C4-2B (cell line): ENCODE results near the gene TXNRD1.
"Not testable (repeated sequence)": the region's sequence is repeated elsewhere in the genome, so short reads cannot be mapped to it uniquely, and the experiment has no call there.

Source experiments
- H3K27ac ChIP-seq: fragments of 450-650 bp; 2 replicates; pipeline ENCODE4 v1.5.1; 2017
- ZFX ChIP-seq: fragments of 450-650 bp; IDR thresholded peaks from 2 replicates; pipeline ENCODE4 v1.6.1; 2017
- TF ChIP-seq, protein P1 (sequence below): fragments of 450-650 bp; conservative IDR thresholded peaks from 2 replicates; pipeline ENCODE4 v1.5.1; 2017; ENCODE audit warnings: mild to moderate bottlenecking

The TXNRD1 gene

DNA sequence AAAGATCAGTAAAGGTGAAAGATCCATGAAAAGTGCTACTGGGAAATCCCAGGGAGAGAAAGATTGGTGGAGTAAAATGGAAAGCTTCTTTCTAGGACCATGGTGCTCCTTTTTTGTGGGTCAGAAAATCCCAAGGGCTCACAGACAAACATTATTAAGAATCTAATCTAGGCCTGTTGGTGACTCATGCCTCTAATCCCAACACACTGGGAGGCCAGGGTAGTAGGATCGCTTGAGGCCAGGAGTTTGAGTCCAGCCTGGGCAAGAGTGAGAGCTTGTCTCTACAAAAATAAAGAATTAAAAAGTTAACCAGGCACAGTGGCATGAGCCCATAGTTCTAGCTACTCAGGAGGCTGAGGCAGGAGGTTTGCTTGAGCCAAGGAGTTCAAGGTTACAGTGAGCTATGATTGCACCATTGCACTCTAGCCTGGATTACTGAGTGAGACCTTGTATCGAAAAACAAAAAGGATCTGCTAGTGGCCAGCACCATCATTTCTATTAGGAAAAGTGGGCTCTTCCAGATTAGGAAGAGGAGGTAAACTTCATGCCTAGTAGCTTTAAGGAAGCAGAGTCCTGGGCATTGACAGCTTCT, 43.0 kb downstream of the TXNRD1 start:
- H3K27ac ChIP-seq: no peak overlapping the region
- no peak for TF ChIP-seq ZFX
- TF ChIP-seq, protein P1, sequence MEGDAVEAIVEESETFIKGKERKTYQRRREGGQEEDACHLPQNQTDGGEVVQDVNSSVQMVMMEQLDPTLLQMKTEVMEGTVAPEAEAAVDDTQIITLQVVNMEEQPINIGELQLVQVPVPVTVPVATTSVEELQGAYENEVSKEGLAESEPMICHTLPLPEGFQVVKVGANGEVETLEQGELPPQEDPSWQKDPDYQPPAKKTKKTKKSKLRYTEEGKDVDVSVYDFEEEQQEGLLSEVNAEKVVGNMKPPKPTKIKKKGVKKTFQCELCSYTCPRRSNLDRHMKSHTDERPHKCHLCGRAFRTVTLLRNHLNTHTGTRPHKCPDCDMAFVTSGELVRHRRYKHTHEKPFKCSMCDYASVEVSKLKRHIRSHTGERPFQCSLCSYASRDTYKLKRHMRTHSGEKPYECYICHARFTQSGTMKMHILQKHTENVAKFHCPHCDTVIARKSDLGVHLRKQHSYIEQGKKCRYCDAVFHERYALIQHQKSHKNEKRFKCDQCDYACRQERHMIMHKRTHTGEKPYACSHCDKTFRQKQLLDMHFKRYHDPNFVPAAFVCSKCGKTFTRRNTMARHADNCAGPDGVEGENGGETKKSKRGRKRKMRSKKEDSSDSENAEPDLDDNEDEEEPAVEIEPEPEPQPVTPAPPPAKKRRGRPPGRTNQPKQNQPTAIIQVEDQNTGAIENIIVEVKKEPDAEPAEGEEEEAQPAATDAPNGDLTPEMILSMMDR: no peak

DNA sequence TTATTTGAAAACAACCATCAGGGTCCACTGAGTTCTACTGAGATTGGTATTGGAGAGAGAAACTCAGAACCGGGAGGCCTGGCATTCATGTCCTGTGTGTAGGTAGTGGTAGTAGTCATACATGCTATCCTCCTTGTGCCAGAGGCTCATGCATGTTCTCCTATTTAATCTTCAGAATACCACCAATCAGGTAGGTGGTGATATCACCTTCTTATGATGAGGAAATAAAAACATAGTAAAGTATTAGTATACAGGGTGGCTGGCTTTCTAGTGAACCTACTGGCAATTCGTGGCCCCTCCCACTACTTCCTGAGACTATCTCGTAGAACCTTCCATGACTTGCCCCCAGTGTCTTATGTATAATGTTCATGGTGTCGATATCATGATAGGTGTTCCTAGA, 47.4 kb downstream of the TXNRD1 start:
- TF ChIP-seq, protein P1: no peak
- no peak for TF ChIP-seq ZFX
- H3K27ac ChIP-seq: no peak overlapping the region

DNA sequence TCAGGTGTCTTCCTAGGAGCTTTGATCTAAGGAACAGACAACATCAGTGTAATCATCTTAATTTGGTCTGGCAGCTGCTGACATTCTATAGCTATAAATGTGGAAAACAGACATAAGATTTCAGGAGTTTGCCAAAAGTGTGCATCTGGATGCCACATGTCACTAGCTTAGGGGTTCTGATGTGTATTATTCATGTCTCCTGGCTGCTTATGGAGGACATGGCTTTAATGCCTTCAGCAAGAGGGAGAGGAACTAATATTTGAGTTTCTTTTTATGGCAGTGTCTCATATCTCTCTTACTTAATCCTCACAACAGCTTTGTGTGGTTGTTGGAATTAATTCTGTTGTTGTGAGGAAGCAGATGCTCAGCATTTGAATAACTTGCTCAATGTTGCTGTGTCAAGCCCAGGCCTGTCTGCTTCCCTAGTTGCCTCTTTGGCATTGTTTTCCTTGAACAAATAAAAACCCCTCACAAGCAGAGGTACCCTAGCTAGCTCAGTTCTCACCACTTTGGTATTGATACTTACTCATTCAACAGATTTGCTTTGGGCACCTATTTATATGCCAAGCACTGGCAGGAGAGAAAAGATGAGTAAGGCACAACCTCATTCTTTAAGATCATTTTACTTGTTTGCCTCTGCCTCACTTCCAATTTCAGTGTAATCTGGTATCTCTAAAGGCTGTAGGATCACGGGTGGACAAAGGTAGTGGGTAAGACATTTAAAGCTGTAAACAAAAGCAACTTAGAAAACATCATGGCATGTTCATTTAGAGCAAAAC, 48.2 kb downstream of the TXNRD1 start:
- H3K27ac ChIP-seq: no peak overlapping the region
- TF ChIP-seq, protein P1: no peak
- TF ChIP-seq ZFX: no peak

DNA sequence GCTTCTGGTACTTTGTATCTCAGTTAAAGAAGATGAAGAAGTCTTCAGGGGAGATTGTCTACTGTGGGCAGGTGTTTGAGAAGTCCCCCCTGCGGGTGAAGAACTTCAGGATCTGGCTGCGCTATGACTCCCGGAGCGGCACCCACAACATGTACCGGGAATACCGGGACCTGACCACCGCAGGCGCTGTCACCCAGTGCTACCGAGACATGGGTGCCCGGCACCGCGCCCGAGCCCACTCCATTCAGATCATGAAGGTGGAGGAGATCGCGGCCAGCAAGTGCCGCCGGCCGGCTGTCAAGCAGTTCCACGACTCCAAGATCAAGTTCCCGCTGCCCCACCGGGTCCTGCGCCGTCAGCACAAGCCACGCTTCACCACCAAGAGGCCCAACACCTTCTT, 49.9 kb downstream of the TXNRD1 start:
- not testable (repeated sequence) for H3K27ac ChIP-seq

DNA sequence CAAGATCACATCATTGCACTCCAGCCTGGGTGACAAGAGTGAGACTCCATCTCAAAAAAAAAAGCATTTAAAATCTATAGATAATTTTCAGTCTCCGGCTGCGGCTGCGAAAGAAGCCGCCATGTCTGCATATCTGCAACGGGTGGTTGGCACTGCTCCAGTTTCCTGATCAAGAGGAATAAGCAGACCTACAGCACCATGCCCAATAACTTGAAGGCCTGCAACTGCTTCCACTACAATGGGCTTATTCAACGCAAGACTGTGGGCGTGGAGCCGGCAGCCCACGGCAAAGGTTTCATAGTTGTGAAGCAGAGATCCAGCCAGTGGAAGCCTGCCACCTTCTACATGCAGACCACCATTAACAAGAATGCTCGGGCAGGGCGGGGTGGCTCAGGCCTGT, 57.4 kb downstream of the TXNRD1 start:
- H3K27ac ChIP-seq: no peak overlapping the region
- TF ChIP-seq ZFX: no peak
- TF ChIP-seq, protein P1: no peak

DNA sequence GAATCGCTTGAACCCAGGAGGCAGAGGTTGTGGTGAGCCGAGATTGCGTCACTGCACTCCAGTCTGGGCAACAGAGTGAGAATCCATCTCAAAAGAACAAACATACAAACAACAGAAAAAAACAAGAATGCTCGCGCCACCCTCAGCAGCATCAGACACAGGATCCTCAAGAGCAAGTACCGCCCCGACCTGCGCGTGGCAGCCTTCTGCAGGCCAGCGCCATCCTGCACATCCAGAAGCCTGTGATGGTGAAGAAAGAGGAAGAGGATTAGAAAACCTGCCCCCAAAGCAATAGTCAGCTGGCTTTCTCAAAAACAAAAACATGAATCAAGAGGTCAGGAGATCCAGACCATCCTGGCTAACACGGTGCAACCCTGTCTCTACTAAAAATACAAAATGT, 57.9 kb downstream of the TXNRD1 start:
- H3K27ac ChIP-seq: no peak overlapping the region

DNA sequence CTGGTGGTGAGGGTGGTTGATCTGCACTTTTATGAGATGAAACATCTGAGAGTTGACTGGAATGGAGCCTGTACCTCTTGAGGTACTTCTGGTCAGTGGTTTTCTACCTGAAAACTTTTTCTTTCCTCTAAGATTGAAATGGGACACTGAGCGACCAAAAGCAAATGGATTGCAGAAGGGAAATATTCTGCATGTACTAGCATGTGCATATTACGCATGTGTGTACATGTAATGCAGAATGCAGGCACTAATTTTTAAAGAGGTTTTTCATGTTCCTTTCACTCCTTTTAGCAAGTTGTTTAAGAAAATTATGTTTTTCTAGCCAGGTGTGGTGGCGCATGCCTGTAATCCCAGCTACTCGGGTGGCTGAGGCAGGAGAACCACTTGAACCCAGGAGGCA, 59.2 kb downstream of the TXNRD1 start:
- TF ChIP-seq, protein P1: no peak
- TF ChIP-seq ZFX: no peak
- no peak overlapping the region; the same call in 1 of the 2 replicates for H3K27ac ChIP-seq

More for the DNA sequence above, 57.9 kb downstream of the TXNRD1 start:
- TF ChIP-seq ZFX: no peak
- TF ChIP-seq, protein P1: no peak
